ENCODE data around the gene VDAC1.
"Not testable (repeated sequence)": the region's sequence is repeated elsewhere in the genome, so short reads cannot be mapped to it uniquely, and the experiment has no call there.

VDAC1 gene

GRCh38 chr5:133959643-133960042 is 45.1 kb downstream of the VDAC1 start:
- no peak for TF ChIP-seq CTCF (conservative IDR thresholded peaks at IDR 0.05; ENCODE audit: low read depth)
- POLR2A ChIA-PET (ENCODE audit: low non-redundant PET), result no interaction called here
- CTCF ChIA-PET, result no interaction called here
- H3K27ac ChIP-seq, result no peak overlapping the region
- no peak for DNase-seq (ENCODE audit: low spot score)

- DNase-seq (ENCODE audit: low spot score), result no peak
- H3K27ac ChIP-seq, result no peak overlapping the region
- ChIA-PET POLR2A (ENCODE audit: low non-redundant PET) (no interaction called here), CTCF (interaction anchor here (1.3 kb wide), 1 partner anchor 82 kb away, joined by 3 read pairs; no protein-coding TSS in a partner anchor)
- TF ChIP-seq CTCF (conservative IDR thresholded peaks at IDR 0.05; ENCODE audit: low read depth), result no peak
Observed at GRCh38 chr5:133957591-133957990, 47.2 kb downstream of the VDAC1 start.

- ChIA-PET CTCF (interaction anchor here (1.3 kb wide), 1 partner anchor 82 kb away, joined by 3 read pairs; no protein-coding TSS in a partner anchor), POLR2A (ENCODE audit: low non-redundant PET) (no interaction called here)
- TF ChIP-seq CTCF (conservative IDR thresholded peaks at IDR 0.05; ENCODE audit: low read depth), result no peak
- H3K27ac ChIP-seq, result no peak overlapping the region
- DNase-seq (ENCODE audit: low spot score), result no peak
Observed at GRCh38 chr5:133957080-133957479, 47.7 kb downstream of the VDAC1 start.

GRCh38 chr5:133956196-133956595 is 48.6 kb downstream of the VDAC1 start:
- H3K27ac ChIP-seq; DNase-seq (ENCODE audit: low spot score); POLR2A ChIA-PET (ENCODE audit: low non-redundant PET): not testable (repeated sequence)
- CTCF ChIA-PET, result interaction anchor here (0.7 kb wide), 1 partner anchor 739 kb away, joined by 3 read pairs; no protein-coding TSS in a partner anchor

- DNase-seq (ENCODE audit: low spot score), result no peak
- ChIA-PET CTCF (interaction anchor here (0.6 to 0.7 kb wide), 2 partner anchors 86 to 251 kb away, joined by 4 to 6 read pairs; no protein-coding TSS in a partner anchor), POLR2A (ENCODE audit: low non-redundant PET) (no interaction called here)
- no peak for TF ChIP-seq CTCF (conservative IDR thresholded peaks at IDR 0.05; ENCODE audit: low read depth)
- peak overlapping the region; percentile 73 for H3K27ac ChIP-seq
Observed at GRCh38 chr5:133953568-133954145, 51.1 kb downstream of the VDAC1 start.

- POLR2A ChIA-PET (ENCODE audit: low non-redundant PET), result no interaction called here
- H3K27ac ChIP-seq, result peak overlapping the region; percentile 73
- no peak for DNase-seq (ENCODE audit: low spot score)
- CTCF ChIA-PET, result interaction anchor here (0.7 kb wide), 1 partner anchor 87 kb away, joined by 6 read pairs; no protein-coding TSS in a partner anchor
- no peak for TF ChIP-seq CTCF (conservative IDR thresholded peaks at IDR 0.05; ENCODE audit: low read depth)
Observed at GRCh38 chr5:133952729-133953567, 51.8 kb downstream of the VDAC1 start.

Data from RWPE1 (cell line).